ENCODE data around the gene HPCAL1. TPM values are rescaled to one million over a fixed set of nuclear protein-coding genes. Genes with fewer than 3 reads are reported as not detected.

Gene HPCAL1
- total RNA-seq, 1 donor from 2014 or later: 9.0 TPM

DNA sequence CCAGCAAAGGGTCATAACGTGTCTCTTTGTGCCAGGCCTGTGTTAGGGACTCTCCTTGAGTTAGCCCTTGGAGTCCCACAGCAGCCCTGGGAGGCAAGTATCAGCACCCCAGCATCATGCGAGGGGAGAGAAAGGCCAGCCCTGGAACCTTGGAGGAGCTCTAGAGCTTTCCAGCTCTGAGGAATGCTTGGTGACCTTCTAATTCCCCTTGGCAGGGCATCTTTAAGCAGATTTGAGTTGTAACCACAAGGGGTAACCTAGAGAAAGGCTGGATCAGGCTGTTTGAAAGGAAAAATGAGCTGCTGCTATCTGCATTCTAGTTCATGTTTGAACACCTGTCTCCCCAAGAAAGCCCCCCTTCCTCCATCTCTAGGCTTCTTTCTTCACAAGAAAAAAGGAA lies 169.3 kb downstream of the HPCAL1 start:
- FAIRE-seq (no peak), DNase-seq (ENCODE audit: low read depth) (no peak)
- TF ChIP-seq, protein P1, sequence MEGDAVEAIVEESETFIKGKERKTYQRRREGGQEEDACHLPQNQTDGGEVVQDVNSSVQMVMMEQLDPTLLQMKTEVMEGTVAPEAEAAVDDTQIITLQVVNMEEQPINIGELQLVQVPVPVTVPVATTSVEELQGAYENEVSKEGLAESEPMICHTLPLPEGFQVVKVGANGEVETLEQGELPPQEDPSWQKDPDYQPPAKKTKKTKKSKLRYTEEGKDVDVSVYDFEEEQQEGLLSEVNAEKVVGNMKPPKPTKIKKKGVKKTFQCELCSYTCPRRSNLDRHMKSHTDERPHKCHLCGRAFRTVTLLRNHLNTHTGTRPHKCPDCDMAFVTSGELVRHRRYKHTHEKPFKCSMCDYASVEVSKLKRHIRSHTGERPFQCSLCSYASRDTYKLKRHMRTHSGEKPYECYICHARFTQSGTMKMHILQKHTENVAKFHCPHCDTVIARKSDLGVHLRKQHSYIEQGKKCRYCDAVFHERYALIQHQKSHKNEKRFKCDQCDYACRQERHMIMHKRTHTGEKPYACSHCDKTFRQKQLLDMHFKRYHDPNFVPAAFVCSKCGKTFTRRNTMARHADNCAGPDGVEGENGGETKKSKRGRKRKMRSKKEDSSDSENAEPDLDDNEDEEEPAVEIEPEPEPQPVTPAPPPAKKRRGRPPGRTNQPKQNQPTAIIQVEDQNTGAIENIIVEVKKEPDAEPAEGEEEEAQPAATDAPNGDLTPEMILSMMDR (IDR thresholded peaks at IDR 0.05; ENCODE audit: insufficient read depth, low read length, severe bottlenecking): no peak
- Histone ChIP-seq H3K27me3 (ENCODE audit: control insufficient read depth, insufficient read depth, low read length) (no peaks in the 10 kb centered on the region), H3K36me3 (ENCODE audit: control insufficient read depth, insufficient read depth, low read length) (no peaks in the 10 kb centered on the region), H3K4me3 (ENCODE audit: low read depth, low read length) (no peak overlapping the region)

DNA sequence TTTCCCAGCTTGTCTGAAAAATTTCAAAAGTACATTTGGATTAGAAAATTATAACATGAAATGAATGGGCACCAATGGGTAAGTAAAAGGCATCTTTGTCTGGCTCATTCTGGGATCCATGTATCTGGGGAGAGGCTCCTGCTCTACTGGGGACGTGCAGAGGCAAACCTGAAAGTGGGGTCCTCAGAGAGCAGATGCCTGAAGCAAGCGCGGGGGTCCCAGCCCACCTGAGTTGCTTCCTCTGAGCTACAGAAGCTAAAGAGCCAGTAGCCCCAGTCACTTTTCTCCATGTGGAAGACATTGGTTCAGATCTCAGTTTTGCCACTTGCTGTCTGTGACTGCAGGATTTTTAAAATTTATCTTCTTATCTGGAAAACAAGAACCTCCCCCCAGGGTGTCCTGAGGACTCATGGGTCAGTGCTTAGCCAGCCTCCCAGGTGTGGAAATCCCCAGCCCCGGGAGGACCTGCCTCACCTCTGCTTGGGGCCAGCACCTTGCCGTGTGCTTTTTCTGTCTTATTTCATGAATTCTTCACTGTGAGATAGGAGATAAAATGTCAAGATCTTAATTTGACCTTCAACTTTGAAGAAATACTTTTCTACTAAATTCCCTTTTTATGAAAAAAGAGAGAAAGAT lies 170.5 kb downstream of the HPCAL1 start:
- no peaks in the 10 kb centered on the region for H3K36me3 ChIP-seq (ENCODE audit: control insufficient read depth, insufficient read depth, low read length)
- FAIRE-seq (no peak), DNase-seq (ENCODE audit: low read depth) (no peak)
- TF ChIP-seq, protein P1 (IDR thresholded peaks at IDR 0.05; ENCODE audit: insufficient read depth, low read length, severe bottlenecking): no peak
- no peak overlapping the region for H3K4me3 ChIP-seq (ENCODE audit: low read depth, low read length)
- no peaks in the 10 kb centered on the region for H3K27me3 ChIP-seq (ENCODE audit: control insufficient read depth, insufficient read depth, low read length)

DNA sequence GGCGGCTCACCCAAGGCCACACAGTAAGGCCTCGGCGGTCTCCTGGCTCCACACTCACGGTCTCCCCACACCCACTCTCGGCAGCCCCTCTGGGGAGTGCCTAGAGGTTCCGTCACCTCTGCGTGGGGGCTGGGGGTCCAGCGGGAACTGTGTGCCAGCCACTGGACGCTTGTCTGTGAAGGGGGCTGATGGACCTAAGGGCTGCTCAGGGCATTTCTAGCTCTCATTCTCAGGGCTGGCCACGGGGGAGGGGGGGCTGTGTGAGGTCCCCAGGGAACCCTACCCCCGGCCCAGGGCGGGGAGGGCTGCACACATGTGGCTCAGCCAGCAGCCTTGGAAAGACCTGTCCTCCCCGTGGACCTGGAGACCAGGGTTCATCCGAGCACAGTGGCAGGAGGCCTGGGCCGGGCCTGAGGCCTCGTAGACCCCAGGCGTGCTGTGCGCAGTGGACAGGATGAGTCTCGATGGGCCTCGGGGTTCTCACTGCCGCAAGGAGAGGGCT lies 172.6 kb downstream of the HPCAL1 start:
- FAIRE-seq (no peak), DNase-seq (ENCODE audit: low read depth) (no peak)
- TF ChIP-seq, protein P1 (IDR thresholded peaks at IDR 0.05; ENCODE audit: insufficient read depth, low read length, severe bottlenecking): no peak
- Histone ChIP-seq H3K36me3 (ENCODE audit: control insufficient read depth, insufficient read depth, low read length) (no peaks in the 10 kb centered on the region), H3K4me3 (ENCODE audit: low read depth, low read length) (no peak overlapping the region), H3K27me3 (ENCODE audit: control insufficient read depth, insufficient read depth, low read length) (no peaks in the 10 kb centered on the region)

DNA sequence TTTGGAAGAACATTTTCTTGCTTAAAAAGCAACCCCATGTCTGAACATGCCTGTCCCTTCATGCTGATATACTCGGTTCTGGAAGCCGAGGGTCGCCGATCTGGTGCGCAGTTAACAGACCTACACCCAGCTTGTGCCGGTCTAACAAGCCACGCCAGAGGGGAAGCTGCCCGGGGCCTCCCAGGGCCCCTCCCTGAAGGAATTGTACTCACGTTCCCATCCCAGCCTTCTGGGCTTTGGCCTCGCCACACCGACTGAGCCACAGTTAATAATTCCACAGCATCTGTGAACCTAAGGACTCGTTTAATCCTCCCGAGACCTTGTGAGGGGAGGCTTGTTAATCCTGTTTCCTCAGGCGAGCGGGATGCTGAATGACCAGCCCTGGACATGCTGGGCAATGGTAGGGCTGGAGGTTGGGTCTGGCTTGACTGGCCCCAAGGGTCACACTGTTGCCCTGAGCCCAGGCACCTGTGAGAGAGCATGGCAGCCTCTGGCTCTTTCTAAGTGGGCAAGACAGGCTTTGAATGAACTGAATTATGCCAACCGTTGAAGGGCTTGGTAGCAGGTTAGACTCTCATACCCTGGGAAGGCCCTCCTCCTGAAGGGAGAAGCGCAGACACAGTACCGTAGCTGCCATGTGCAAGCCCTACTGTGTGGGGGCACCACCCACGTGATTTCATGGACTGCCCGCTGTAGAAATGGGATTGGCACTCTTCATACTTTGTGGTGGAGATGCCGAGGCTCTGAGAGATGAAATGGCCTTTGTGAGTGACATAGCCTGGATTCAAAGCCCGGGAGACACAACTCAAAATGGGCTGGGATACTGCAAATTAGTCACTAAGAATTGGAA lies 173.3 kb downstream of the HPCAL1 start:
- Histone ChIP-seq H3K36me3 (ENCODE audit: control insufficient read depth, insufficient read depth, low read length) (no peaks in the 10 kb centered on the region), H3K4me3 (ENCODE audit: low read depth, low read length) (no peak overlapping the region), H3K27me3 (ENCODE audit: control insufficient read depth, insufficient read depth, low read length) (peaks cover under 1% of the 10 kb centered on the region)
- no peak for DNase-seq (ENCODE audit: low read depth)
- TF ChIP-seq, protein P1 (IDR thresholded peaks at IDR 0.05; ENCODE audit: insufficient read depth, low read length, severe bottlenecking): no peak
- FAIRE-seq: no peak

DNA sequence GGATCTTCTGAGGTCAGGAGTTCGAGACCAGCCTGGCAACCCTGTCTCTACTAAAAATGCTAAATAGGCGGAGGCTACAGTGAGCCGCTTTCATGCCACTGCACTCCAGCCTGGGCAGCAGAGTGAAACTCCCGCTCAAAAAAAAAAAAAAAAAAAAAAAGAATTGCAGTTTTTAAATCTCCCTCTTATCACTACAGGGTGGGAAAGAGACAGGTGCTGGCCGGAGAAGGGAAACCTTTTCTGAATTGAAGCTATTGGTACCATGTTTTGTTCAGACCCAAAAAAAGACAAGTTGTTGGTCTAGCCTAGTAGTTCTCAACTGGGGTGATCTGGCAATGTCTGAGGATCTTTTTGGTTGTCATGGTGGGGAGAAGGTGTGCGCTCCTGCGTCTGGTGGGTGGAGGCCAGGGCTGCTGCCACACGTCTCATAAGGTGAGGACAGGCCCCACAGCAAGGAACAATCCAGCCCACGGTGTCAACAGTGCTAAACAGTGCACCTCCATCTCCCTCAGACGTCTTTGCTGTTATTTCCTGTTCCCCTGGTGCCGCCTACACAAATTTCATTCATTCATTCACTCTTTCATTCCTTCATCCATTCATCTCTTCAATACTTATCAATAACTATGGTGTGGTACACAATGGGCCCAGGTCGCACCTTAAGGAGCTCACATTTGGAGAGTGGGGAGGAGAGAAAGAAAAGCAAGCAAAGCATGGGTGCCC lies 174.2 kb downstream of the HPCAL1 start:
- H3K36me3 ChIP-seq (ENCODE audit: control insufficient read depth, insufficient read depth, low read length): no peaks in the 10 kb centered on the region
- peaks cover 9% of the 10 kb centered on the region for H3K27me3 ChIP-seq (ENCODE audit: control insufficient read depth, insufficient read depth, low read length)
- DNase-seq (ENCODE audit: low read depth) (no peak), FAIRE-seq (no peak)
- H3K4me3 ChIP-seq (ENCODE audit: low read depth, low read length): no peak overlapping the region
- TF ChIP-seq, protein P1 (IDR thresholded peaks at IDR 0.05; ENCODE audit: insufficient read depth, low read length, severe bottlenecking): no peak

Other genes with a start within 250 kb of the HPCAL1 start
- 0.26 TPM in 2 replicates for gene CYS1, start 222.5 kb upstream of the HPCAL1 start, total RNA-seq
- gene RRM2, start 180.2 kb upstream of the HPCAL1 start, total RNA-seq: 1.0 and 1.8 TPM in 2 replicates
- 319 and 715 TPM in 2 replicates for gene ODC1, start 145.4 kb downstream of the HPCAL1 start, total RNA-seq

Data from bronchial epithelial cell (primary cell).